Measurements from ENCODE around the gene BUD31.
"Not testable (repeated sequence)": the region's sequence is repeated elsewhere in the genome, so short reads cannot be mapped to it uniquely, and the experiment has no call there.

Gene BUD31

DNA sequence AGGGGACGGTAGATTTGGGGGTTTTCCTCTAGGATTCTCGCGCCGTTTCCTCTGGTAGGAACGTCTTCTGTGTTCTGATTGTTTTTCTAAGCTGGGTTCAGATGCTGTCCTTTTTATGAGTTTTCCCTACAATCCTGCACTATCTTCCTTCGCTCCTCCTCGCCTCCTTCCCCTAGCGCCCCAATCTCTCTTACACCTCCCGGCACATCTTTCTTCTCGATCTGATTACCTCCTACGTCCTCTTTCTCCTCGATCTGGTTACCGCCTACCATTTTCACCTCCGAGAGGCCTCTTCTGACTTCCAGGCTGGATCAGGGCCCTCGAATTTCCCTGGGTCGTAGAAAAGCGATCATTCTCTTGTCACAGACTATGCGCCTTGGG lies 413 bp downstream of the BUD31 start:
- Histone ChIP-seq H3K79me2 (ENCODE audit: control insufficient read depth, insufficient read depth, low read length) (peaks cover 59% of the 10 kb centered on the region), H3K27ac (ENCODE audit: low read depth, low read length) (peak overlapping the region; percentile 71), H4K5ac (ENCODE audit: low read length) (no peak overlapping the region), H2BK120ac (ENCODE audit: low read depth, low read length) (no peak overlapping the region), H3K56ac (ENCODE audit: low read length) (peak overlapping the region; percentile 94), H4K8ac (ENCODE audit: low read depth, low read length) (no peak overlapping the region), H2AK5ac (ENCODE audit: low read length) (no peak overlapping the region), H2BK15ac (replicated peaks; ENCODE audit: low read depth) (no peak overlapping the region), H3K79me1 (ENCODE audit: low read length) (peaks cover 26% of the 10 kb centered on the region), H3K18ac (ENCODE audit: low read length) (peak overlapping the region; percentile 69), H3K36me3 (ENCODE audit: control insufficient read depth, insufficient read depth, low read length) (peaks cover 12% of the 10 kb centered on the region), H3K4ac (ENCODE audit: low read depth, low read length) (peak overlapping the region; percentile 89), H3K27me3 (ENCODE audit: insufficient read depth, low read length, poor library complexity) (no peaks in the 10 kb centered on the region), H2BK5ac (ENCODE audit: low read length) (no peak overlapping the region), H3K4me1 (ENCODE audit: control insufficient read depth, low read depth, low read length) (peaks cover 7% of the 10 kb centered on the region), H3K23ac (ENCODE audit: low read length) (no peak overlapping the region), H3K4me2 (ENCODE audit: low read length) (peak overlapping the region; percentile 90), H3K9ac (ENCODE audit: low read length) (peak overlapping the region; percentile 87), H3K4me3 (ENCODE audit: low read length) (peak overlapping the region; percentile 99)
- DNase-seq = peak; percentile 32
- WGBS (ENCODE audit: extremely low coverage, insufficient coverage, low lambda C conversion rate) = no CpG with 5 or more reads among the region's 18 CpGs

DNA sequence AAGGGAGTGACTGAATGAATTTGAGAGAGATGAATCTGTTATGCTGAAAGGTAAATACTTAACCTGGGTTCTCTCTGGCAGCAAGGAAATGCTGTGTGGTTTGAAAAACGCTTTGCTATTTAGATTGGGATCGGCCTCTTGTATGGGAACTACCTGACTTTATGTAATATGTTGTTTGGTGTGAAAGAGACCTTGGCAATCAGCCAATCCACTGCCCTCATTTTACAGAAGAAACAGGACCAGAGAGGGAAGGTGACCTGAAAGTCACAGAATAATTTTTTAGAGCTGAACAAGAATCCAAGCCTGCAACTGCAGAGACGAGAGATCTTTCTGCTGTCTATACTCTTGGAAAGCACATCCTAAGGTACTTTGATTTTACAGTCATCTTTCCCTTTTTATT lies 1.0 kb downstream of the BUD31 start:
- Histone ChIP-seq H2AK5ac (ENCODE audit: low read length) (no peak overlapping the region), H3K23ac (ENCODE audit: low read length) (no peak overlapping the region), H3K4me1 (ENCODE audit: control insufficient read depth, low read depth, low read length) (peaks cover 7% of the 10 kb centered on the region), H4K8ac (ENCODE audit: low read depth, low read length) (no peak overlapping the region), H4K5ac (ENCODE audit: low read length) (no peak overlapping the region), H3K9ac (ENCODE audit: low read length) (peak overlapping the region; percentile 87), H3K4ac (ENCODE audit: low read depth, low read length) (no peak overlapping the region), H3K79me2 (ENCODE audit: control insufficient read depth, insufficient read depth, low read length) (peaks cover 53% of the 10 kb centered on the region), H3K56ac (ENCODE audit: low read length) (peak overlapping the region; percentile 17), H2BK15ac (replicated peaks; ENCODE audit: low read depth) (no peak overlapping the region), H2BK5ac (ENCODE audit: low read length) (no peak overlapping the region), H3K36me3 (ENCODE audit: control insufficient read depth, insufficient read depth, low read length) (peaks cover 7% of the 10 kb centered on the region), H3K27ac (ENCODE audit: low read depth, low read length) (no peak overlapping the region), H3K4me2 (ENCODE audit: low read length) (peak overlapping the region; percentile 90), H3K18ac (ENCODE audit: low read length) (no peak overlapping the region), H3K4me3 (ENCODE audit: low read length) (no peak overlapping the region), H3K27me3 (ENCODE audit: insufficient read depth, low read length, poor library complexity) (no peaks in the 10 kb centered on the region), H2BK120ac (ENCODE audit: low read depth, low read length) (no peak overlapping the region), H3K79me1 (ENCODE audit: low read length) (peaks cover 20% of the 10 kb centered on the region)
- no peak for DNase-seq
- WGBS (ENCODE audit: extremely low coverage, insufficient coverage, low lambda C conversion rate) = no CpG with 5 or more reads among the region's 3 CpGs

DNA sequence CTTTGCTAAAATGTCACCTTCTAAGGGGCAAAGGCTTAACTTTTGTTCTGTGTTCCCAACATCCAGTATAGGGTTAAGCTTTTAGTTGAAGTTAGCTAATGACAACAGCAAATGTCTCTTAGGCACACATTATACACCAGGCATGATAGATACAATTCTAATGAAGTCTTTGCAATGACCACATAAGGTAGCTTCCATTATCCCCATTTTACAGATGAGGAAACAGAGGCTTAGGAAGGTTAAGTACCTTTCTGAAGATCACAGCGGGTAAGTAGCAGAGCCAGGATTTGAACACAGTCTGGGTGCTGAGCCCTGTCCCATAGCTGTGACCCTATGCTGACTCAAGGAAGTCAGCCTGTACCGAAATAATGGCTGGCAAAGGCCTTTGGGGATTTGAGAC lies 1.9 kb downstream of the BUD31 start:
- no peak overlapping the region for H3K23ac ChIP-seq (ENCODE audit: low read length)
- no peak overlapping the region for H3K4ac ChIP-seq (ENCODE audit: low read depth, low read length)
- H3K9ac ChIP-seq (ENCODE audit: low read length) = no peak overlapping the region
- H3K4me3 ChIP-seq (ENCODE audit: low read length) = no peak overlapping the region
- H2BK5ac ChIP-seq (ENCODE audit: low read length) = no peak overlapping the region
- no peak overlapping the region for H4K5ac ChIP-seq (ENCODE audit: low read length)
- peaks cover 6% of the 10 kb centered on the region for H3K36me3 ChIP-seq (ENCODE audit: control insufficient read depth, insufficient read depth, low read length)
- peaks cover 7% of the 10 kb centered on the region for H3K4me1 ChIP-seq (ENCODE audit: control insufficient read depth, low read depth, low read length)
- WGBS (ENCODE audit: extremely low coverage, insufficient coverage, low lambda C conversion rate) = no CpG with 5 or more reads among the region's 2 CpGs
- peaks cover 17% of the 10 kb centered on the region for H3K79me1 ChIP-seq (ENCODE audit: low read length)
- DNase-seq = no peak
- no peak overlapping the region for H2BK120ac ChIP-seq (ENCODE audit: low read depth, low read length)
- peak overlapping the region; percentile 3 for H3K56ac ChIP-seq (ENCODE audit: low read length)
- H3K18ac ChIP-seq (ENCODE audit: low read length) = no peak overlapping the region
- no peaks in the 10 kb centered on the region for H3K27me3 ChIP-seq (ENCODE audit: insufficient read depth, low read length, poor library complexity)
- no peak overlapping the region for H2AK5ac ChIP-seq (ENCODE audit: low read length)
- H2BK15ac ChIP-seq (replicated peaks; ENCODE audit: low read depth) = no peak overlapping the region
- no peak overlapping the region for H4K8ac ChIP-seq (ENCODE audit: low read depth, low read length)
- H3K4me2 ChIP-seq (ENCODE audit: low read length) = no peak overlapping the region
- H3K79me2 ChIP-seq (ENCODE audit: control insufficient read depth, insufficient read depth, low read length) = peaks cover 47% of the 10 kb centered on the region
- no peak overlapping the region for H3K27ac ChIP-seq (ENCODE audit: low read depth, low read length)

DNA sequence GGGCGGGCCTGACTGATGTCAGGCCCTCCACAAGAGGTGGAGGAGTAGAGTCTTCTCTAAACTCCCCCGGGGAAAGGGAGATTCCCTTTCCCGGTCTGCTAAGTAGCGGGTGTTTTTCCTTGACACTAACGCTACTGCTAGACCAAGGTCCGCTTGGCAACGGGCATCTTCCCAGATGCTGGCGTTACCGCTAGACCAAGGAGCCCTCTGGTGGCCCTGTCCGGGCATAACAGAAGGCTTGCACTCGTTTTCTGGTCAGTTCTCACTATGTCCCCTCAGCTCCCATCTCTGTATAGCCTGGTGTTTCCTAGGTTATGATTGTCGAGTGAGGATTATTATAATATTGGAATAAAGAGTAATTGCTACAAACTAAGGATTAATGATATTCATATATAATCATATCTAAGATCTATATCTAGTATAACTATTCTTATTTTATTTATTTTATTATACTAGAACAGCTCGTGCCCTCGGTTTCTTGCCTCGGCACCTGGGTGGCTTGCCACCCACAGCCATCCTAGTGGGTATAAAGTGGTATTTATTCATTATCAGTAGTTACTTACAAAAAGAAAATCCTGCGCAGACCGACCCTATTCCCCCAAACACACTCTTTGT lies 6.9 kb downstream of the BUD31 start:
- H2AK5ac ChIP-seq (ENCODE audit: low read length); H2BK120ac ChIP-seq (ENCODE audit: low read depth, low read length); H3K9ac ChIP-seq (ENCODE audit: low read length); H4K5ac ChIP-seq (ENCODE audit: low read length); H3K4me1 ChIP-seq (ENCODE audit: control insufficient read depth, low read depth, low read length); H3K4me2 ChIP-seq (ENCODE audit: low read length); H3K27ac ChIP-seq (ENCODE audit: low read depth, low read length); H2BK5ac ChIP-seq (ENCODE audit: low read length); H3K56ac ChIP-seq (ENCODE audit: low read length); H4K8ac ChIP-seq (ENCODE audit: low read depth, low read length); H3K4me3 ChIP-seq (ENCODE audit: low read length); H3K27me3 ChIP-seq (ENCODE audit: insufficient read depth, low read length, poor library complexity); H3K23ac ChIP-seq (ENCODE audit: low read length); H3K79me1 ChIP-seq (ENCODE audit: low read length); H3K18ac ChIP-seq (ENCODE audit: low read length); H3K79me2 ChIP-seq (ENCODE audit: control insufficient read depth, insufficient read depth, low read length); H2BK15ac ChIP-seq (replicated peaks; ENCODE audit: low read depth); H3K4ac ChIP-seq (ENCODE audit: low read depth, low read length): not testable (repeated sequence)
- H3K36me3 ChIP-seq (ENCODE audit: control insufficient read depth, insufficient read depth, low read length) = peaks cover 21% of the 10 kb centered on the region
- DNase-seq = peak; percentile 69
- no CpG with 5 or more reads among the region's 17 CpGs for WGBS (ENCODE audit: extremely low coverage, insufficient coverage, low lambda C conversion rate)

- no peak overlapping the region for H3K56ac ChIP-seq (ENCODE audit: low read length)
- H3K4me3 ChIP-seq (ENCODE audit: low read length) = no peak overlapping the region
- no peak overlapping the region for H3K18ac ChIP-seq (ENCODE audit: low read length)
- H3K36me3 ChIP-seq (ENCODE audit: control insufficient read depth, insufficient read depth, low read length) = peaks cover 18% of the 10 kb centered on the region
- H3K4me1 ChIP-seq (ENCODE audit: control insufficient read depth, low read depth, low read length) = no peaks in the 10 kb centered on the region
- H3K79me2 ChIP-seq (ENCODE audit: control insufficient read depth, insufficient read depth, low read length) = no peaks in the 10 kb centered on the region
- no peak overlapping the region for H3K4ac ChIP-seq (ENCODE audit: low read depth, low read length)
- no peak overlapping the region for H2BK120ac ChIP-seq (ENCODE audit: low read depth, low read length)
- no peak overlapping the region for H2AK5ac ChIP-seq (ENCODE audit: low read length)
- no peak for DNase-seq
- no peak overlapping the region for H4K5ac ChIP-seq (ENCODE audit: low read length)
- no peaks in the 10 kb centered on the region for H3K27me3 ChIP-seq (ENCODE audit: insufficient read depth, low read length, poor library complexity)
- H3K79me1 ChIP-seq (ENCODE audit: low read length) = no peaks in the 10 kb centered on the region
- no peak overlapping the region for H3K9ac ChIP-seq (ENCODE audit: low read length)
- no peak overlapping the region for H3K27ac ChIP-seq (ENCODE audit: low read depth, low read length)
- H3K4me2 ChIP-seq (ENCODE audit: low read length) = no peak overlapping the region
- no peak overlapping the region for H4K8ac ChIP-seq (ENCODE audit: low read depth, low read length)
- H3K23ac ChIP-seq (ENCODE audit: low read length) = no peak overlapping the region
- H2BK15ac ChIP-seq (replicated peaks; ENCODE audit: low read depth) = no peak overlapping the region
- no peak overlapping the region for H2BK5ac ChIP-seq (ENCODE audit: low read length)
- no CpG with 5 or more reads among the region's 9 CpGs for WGBS (ENCODE audit: extremely low coverage, insufficient coverage, low lambda C conversion rate)
Observed at GRCh38 chr7:99418260-99418659, 9.5 kb downstream of the BUD31 start.

Measured in mesendoderm (in vitro differentiated cells).